Dermis blood vessel endothelial cell (primary cell): ENCODE results near the gene VPS25. TPM values are rescaled to one million over a fixed set of nuclear protein-coding genes. Genes with fewer than 3 reads are reported as not detected.
A peak's percentile ranks its signal among the peaks of the same experiment; 100 is the strongest.
"Not testable (repeated sequence)": the region's sequence is repeated elsewhere in the genome, so short reads cannot be mapped to it uniquely, and the experiment has no call there.

ENCODE experiments used
- DNase-seq: peaks from one replicate; pipeline ENCODE4 v3.0.0; 2010
- total RNA-seq: library from RNA; depleted of rRNA; stranded (reverse); fragments of >200 nt; gene quantifications from 2 replicates; pipeline ENCODE4 v1.2.3, GENCODE V29; 2014

Gene VPS25
- total RNA-seq = 46.5 and 53.4 TPM in 2 replicates

- peak; percentile 70 for DNase-seq
Observed at GRCh38 chr17:42773290-42774035, at the start of gene VPS25. Gene VPS25 (plus strand): TSS chr17:42773449. CDS start chr17:42773476, 27 bp downstream.

- DNase-seq = no peak
Observed at GRCh38 chr17:42723636-42724035, 49.6 kb upstream of the VPS25 start.

DNA sequence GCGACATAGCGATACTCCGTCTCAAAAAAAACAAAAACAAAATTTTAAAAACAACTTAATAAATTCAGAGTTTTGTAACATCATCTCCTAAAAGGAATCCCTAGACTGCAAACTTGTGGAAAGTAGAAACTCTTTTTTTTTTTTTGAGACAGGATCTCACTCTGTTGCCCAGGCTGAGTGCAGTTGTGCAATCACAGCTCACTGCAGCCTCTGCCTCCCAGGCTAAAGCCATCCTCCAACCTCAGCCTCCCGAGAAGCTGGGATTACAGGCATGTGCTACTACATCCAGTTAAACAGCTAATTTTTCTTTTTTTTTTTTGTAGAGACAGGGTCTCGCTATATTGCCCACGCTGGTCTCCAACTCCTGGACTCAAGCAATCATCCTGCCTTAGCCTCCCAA lies 48.1 kb upstream of the VPS25 start:
- no peak for DNase-seq

DNA sequence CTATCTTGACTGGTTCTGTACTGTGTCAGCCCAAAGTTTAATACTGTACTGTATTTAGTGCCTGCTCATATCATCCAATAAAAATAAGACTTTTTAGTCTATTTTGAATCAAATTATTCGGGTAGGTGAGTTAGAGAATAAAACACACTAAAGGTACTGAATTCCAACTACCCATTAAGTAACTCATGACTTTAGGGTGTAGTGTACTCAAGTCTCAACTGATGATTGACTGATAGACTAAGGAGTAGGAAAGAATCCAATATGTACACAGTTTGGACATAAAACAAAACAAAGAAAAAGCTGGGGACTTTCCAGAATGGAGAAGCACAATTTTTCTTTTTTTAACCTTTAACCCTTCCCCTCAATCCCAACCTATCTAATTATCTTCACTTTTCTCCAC lies 32.5 kb upstream of the VPS25 start:
- DNase-seq = no peak

DNA sequence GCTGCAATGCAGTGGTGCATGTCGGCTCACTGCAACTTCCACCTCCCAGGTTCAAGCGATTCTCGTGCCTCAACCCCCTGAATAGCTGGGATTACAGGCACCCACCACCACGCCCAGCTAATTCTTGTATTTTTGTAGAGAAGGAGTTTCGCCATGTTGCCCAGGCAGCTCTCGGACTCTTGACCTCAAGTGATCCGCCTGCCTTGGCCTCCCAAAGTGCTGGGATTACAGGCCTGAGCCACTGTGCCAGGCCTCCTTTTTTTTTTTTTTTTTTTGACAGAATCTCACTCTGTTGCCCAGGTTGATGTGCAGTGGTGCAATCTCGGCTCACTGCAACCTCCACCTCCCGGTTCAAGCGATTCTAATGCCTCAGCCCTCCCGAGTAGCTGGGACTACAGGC lies 30.3 kb upstream of the VPS25 start:
- not testable (repeated sequence) for DNase-seq

GRCh38 chr17:42743595-42744282 lies 29.5 kb upstream of the VPS25 start:
- DNase-seq = peak; percentile 69

- DNase-seq = peak; percentile 75
Observed at GRCh38 chr17:42744283-42744805, 28.9 kb upstream of the VPS25 start.

- DNase-seq = peak; percentile 94
Observed at GRCh38 chr17:42744806-42745617, 28.2 kb upstream of the VPS25 start, which contains the start of gene EZH1. Gene EZH1 (minus strand): TSS chr17:42745040. CDS start chr17:42728941, 16,099 bp downstream.

DNA sequence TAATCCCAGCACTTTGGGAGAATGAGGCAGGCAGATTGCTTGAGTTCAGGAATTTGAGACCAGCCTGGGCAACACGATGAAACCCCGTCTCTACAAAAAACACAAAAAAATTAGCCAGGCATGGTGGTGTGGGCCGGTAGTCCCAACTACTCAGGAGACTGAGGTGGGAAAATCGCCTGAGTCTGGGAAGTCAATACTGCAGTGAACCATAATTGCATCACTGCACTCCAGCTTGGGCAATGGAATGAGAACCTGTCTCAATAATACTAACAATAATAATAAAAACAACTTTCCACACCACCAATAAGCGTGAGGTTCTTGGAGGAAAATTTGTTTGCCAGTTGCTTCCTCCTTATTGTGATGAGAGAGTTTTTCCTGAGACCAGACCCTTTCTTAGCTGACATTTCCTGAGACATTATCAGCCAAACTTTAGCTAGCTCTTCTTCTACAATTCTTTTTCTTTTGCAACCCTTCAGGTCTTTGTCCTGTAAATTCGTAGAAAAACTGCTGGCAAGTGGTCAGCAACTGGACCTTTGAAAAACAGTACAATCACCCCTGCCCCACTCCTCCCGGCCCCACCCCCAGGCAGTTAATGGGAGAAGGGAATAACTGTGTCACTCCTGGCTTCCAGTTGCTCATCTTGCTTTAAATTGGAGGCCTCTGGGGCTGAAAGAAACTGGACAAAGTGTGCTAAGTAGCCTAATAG lies 24.9 kb upstream of the VPS25 start:
- no peak for DNase-seq

- no peak for DNase-seq
Observed at GRCh38 chr17:42748908-42749798, 24.1 kb upstream of the VPS25 start.

DNA sequence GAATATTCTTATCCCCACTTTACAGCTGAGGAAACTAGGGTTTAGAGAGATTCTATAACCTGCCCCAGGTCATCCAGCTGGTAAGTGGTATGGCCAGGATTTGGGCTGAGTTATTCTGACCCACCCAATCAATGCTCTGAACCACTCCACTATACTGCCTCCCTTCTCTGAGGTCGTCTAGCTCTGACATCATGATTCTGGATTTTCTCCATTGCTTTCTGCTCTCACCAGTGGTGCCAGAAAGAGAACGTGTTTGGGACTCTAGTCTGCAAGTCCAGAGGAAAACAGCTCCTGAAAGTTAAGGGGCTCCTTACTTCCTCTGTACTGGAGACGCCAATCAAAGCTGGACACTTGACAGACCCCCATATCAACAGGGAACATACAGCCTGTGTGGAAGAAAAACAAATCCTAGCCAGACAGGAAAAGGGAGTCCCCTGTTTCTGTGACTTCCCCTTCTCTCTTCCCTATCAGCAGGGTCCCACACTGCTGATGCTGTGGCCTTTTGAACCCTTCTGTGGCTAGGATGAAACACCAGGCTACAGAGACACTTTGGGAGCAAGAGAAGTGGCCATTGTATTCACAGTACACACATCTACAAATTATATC lies 22.4 kb upstream of the VPS25 start:
- DNase-seq = no peak

GRCh38 chr17:42751628-42752027 lies 21.6 kb upstream of the VPS25 start:
- DNase-seq = no peak

GRCh38 chr17:42754782-42755181 lies 18.5 kb upstream of the VPS25 start:
- no peak for DNase-seq

GRCh38 chr17:42759982-42760651 lies 13.1 kb upstream of the VPS25 start:
- no peak for DNase-seq

DNA sequence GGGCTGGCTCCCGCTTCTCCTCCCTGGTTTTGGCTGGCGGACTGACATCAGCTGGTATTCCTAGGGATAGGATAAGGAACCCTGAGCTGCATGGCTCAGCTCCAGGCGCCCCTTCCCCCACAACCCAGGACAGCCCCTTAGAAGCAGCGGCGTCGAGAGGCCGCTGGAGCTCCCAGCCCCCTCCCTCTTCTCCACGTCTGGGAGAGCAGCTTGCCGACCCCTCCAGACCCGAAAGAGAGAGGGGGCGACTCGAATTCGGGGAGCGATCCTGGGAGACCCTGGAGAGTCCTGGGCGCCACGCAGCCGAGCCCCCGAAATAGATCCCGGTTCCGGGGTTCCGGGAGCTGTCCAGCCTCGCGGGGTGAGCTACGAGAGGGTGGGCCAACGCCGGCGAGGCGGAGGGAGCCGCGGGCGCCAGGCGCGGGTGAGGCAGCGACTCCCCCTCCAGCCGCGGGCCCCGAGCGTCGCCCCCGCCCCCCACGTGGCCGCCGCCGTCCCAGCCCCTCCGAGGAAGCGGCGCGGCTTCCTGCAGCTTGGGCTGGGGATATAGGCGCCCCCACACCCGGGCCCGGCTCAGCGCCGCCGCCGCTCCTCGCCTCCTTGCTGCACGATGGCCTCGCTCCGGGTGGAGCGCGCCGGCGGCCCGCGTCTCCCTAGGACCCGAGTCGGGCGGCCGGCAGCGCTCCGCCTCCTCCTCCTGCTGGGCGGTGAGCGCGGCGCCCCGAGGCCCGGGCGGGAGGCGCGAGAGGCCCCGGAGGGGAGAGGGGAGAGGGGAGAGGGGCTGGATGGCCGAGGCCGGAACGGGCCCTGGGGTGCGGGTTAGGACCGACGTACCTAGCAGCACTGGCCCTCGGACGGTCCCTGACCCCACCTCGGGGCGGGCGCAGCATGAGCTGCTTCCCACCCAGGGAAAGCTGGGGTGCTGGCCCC lies 12.3 kb upstream of the VPS25 start, which contains the start of gene RAMP2:
Gene RAMP2, plus strand, starts transcription at position 576 of the 930 bp plus-strand sequence. Its CDS starts 35 bp downstream, at position 611.
- DNase-seq = peak; percentile 44

DNA sequence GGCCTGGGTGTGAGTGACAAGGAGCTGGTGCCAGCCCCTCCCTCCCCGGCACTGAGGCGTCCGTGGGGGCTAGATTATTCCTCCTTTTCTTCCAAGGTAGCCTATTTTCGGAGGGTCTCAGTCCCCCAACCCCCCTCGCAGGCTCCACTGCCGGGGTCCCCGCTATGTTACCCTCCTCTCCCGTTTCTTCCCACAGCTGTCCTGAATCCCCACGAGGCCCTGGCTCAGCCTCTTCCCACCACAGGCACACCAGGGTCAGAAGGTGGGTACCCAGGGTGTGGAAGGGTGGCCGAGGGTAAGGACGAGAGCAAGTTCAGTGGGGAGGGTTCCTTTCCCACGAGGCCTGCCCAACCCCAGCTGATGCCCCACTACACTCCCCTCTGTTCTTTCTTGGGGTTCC lies 11.6 kb upstream of the VPS25 start:
- no peak for DNase-seq

- no peak for DNase-seq
Observed at GRCh38 chr17:42766124-42766523, 7.1 kb upstream of the VPS25 start.

GRCh38 chr17:42767512-42767911 lies 5.7 kb upstream of the VPS25 start:
- DNase-seq = no peak

- not testable (repeated sequence) for DNase-seq
Observed at GRCh38 chr17:42768006-42768405, 5.2 kb upstream of the VPS25 start.
